ENCODE results near the gene MFAP4. TPM values are rescaled to one million over a fixed set of nuclear protein-coding genes. Genes with fewer than 3 reads are reported as not detected.

The MFAP4 gene
- total RNA-seq, 1 experiment from 2014 or later, result not detected

- no peak for DNase-seq
- TF ChIP-seq CTCF (IDR thresholded peaks at IDR 0.05; ENCODE audit: insufficient read depth in 1 of 2, low read depth in 1 of 2, low read length in 1 of 2, severe bottlenecking in 1 of 2, unreplicated experiment in 1 of 2), result no peak
- CTCF ChIA-PET, result no interaction called here
- no peak overlapping the region for H3K4me3 ChIP-seq (ENCODE audit: low read depth, low read length)
- no TSS peak for BruUV-seq (replicated peaks)
- POLR2A ChIA-PET, result no interaction called here
- no peaks in the 10 kb centered on the region for H3K36me3 ChIP-seq (ENCODE audit: control insufficient read depth, insufficient read depth, low read length)
- H3K9me3 ChIP-seq, result no peaks in the 10 kb centered on the region
- Mint-ChIP-seq H3K9me3 (ENCODE audit: unreplicated experiment) (no peaks in the 10 kb centered on the region), H3K27me3 (ENCODE audit: insufficient read depth, unreplicated experiment) (no peaks in the 10 kb centered on the region), H3K4me1 (ENCODE audit: low read depth, unreplicated experiment) (peaks cover 13% of the 10 kb centered on the region), H3K27ac (ENCODE audit: unreplicated experiment) (no peak overlapping the region), H3K36me3 (ENCODE audit: insufficient read depth, unreplicated experiment) (peaks cover 14% of the 10 kb centered on the region), H3K4me3 (ENCODE audit: unreplicated experiment) (no peak overlapping the region)
- intact Hi-C loops (cut with micrococcal nuclease; ENCODE audit: unreplicated experiment), result no loop called here
- peaks cover 11% of the 10 kb centered on the region for H3K4me1 ChIP-seq
- H3K27me3 ChIP-seq (replicated peaks; ENCODE audit: control insufficient read depth, insufficient read depth, low read length), result no peaks in the 10 kb centered on the region
Measured at GRCh38 chr17:19372866-19373504, 14.0 kb downstream of the MFAP4 start.

- H3K27ac Mint-ChIP-seq (ENCODE audit: unreplicated experiment), result no peak overlapping the region
- Histone ChIP-seq H3K4me1 (peaks cover 11% of the 10 kb centered on the region), H3K27me3 (replicated peaks; ENCODE audit: control insufficient read depth, insufficient read depth, low read length) (no peaks in the 10 kb centered on the region), H3K9me3 (no peaks in the 10 kb centered on the region), H3K4me3 (ENCODE audit: low read depth, low read length) (no peak overlapping the region), H3K36me3 (ENCODE audit: control insufficient read depth, insufficient read depth, low read length) (no peaks in the 10 kb centered on the region)
- no peak for DNase-seq
- H3K27me3 Mint-ChIP-seq (ENCODE audit: insufficient read depth, unreplicated experiment), result no peaks in the 10 kb centered on the region
- TF ChIP-seq CTCF (IDR thresholded peaks at IDR 0.05; ENCODE audit: insufficient read depth in 1 of 2, low read depth in 1 of 2, low read length in 1 of 2, severe bottlenecking in 1 of 2, unreplicated experiment in 1 of 2), result no peak
- H3K4me3 Mint-ChIP-seq (ENCODE audit: unreplicated experiment), result no peak overlapping the region
- BruUV-seq (replicated peaks), result no TSS peak
- ChIA-PET POLR2A (no interaction called here), CTCF (no interaction called here)
- peaks cover 13% of the 10 kb centered on the region for H3K4me1 Mint-ChIP-seq (ENCODE audit: low read depth, unreplicated experiment)
- H3K9me3 Mint-ChIP-seq (ENCODE audit: unreplicated experiment), result no peaks in the 10 kb centered on the region
- intact Hi-C loops (cut with micrococcal nuclease; ENCODE audit: unreplicated experiment), result no loop called here
- peaks cover 9% of the 10 kb centered on the region for H3K36me3 Mint-ChIP-seq (ENCODE audit: insufficient read depth, unreplicated experiment)
Measured at GRCh38 chr17:19372439-19372838, 14.6 kb downstream of the MFAP4 start.

GRCh38 chr17:19372011-19372370 is 15.0 kb downstream of the MFAP4 start:
- BruUV-seq (replicated peaks), result no TSS peak
- H3K36me3 Mint-ChIP-seq (ENCODE audit: insufficient read depth, unreplicated experiment), result peaks cover 4% of the 10 kb centered on the region
- H3K4me1 ChIP-seq, result peaks cover 11% of the 10 kb centered on the region
- H3K27me3 ChIP-seq (replicated peaks; ENCODE audit: control insufficient read depth, insufficient read depth, low read length), result no peaks in the 10 kb centered on the region
- no peak for DNase-seq
- CTCF ChIA-PET, result no interaction called here
- POLR2A ChIA-PET, result no interaction called here
- no peaks in the 10 kb centered on the region for H3K9me3 Mint-ChIP-seq (ENCODE audit: unreplicated experiment)
- H3K4me3 Mint-ChIP-seq (ENCODE audit: unreplicated experiment), result no peak overlapping the region
- H3K27ac Mint-ChIP-seq (ENCODE audit: unreplicated experiment), result no peak overlapping the region
- no peak for TF ChIP-seq CTCF (IDR thresholded peaks at IDR 0.05; ENCODE audit: insufficient read depth in 1 of 2, low read depth in 1 of 2, low read length in 1 of 2, severe bottlenecking in 1 of 2, unreplicated experiment in 1 of 2)
- H3K36me3 ChIP-seq (ENCODE audit: control insufficient read depth, insufficient read depth, low read length), result no peaks in the 10 kb centered on the region
- no peaks in the 10 kb centered on the region for H3K27me3 Mint-ChIP-seq (ENCODE audit: insufficient read depth, unreplicated experiment)
- peaks cover 13% of the 10 kb centered on the region for H3K4me1 Mint-ChIP-seq (ENCODE audit: low read depth, unreplicated experiment)
- H3K4me3 ChIP-seq (ENCODE audit: low read depth, low read length), result no peak overlapping the region
- intact Hi-C loops (cut with micrococcal nuclease; ENCODE audit: unreplicated experiment), result no loop called here
- H3K9me3 ChIP-seq, result no peaks in the 10 kb centered on the region
